Stomach smooth muscle (tissue), 2 donors: ENCODE results near the gene PLD1.

Source experiments
- H3K27ac ChIP-seq: one replicate; pipeline ENCODE4 v1.7.0; 2013; ENCODE audit warnings: mild to moderate bottlenecking, low read length, inconsistent platforms
- H3K27me3 ChIP-seq, 2 donors: one replicate each; pipeline ENCODE4 v1.7.0; 2013; ENCODE audit warnings: low read length in 2 of 2; ENCODE audit not compliant: insufficient read depth in 2 of 2, control insufficient read depth in 1 of 2
- H3K36me3 ChIP-seq, 2 donors: one replicate each; pipeline ENCODE4 v1.7.0; 2013; ENCODE audit warnings: low read length in 2 of 2; ENCODE audit not compliant: control insufficient read depth in 2 of 2, insufficient read depth in 2 of 2
- H3K4me1 ChIP-seq: one replicate; pipeline ENCODE4 v1.7.0; 2013; ENCODE audit warnings: low read length; ENCODE audit not compliant: control insufficient read depth, insufficient read depth
- H3K4me3 ChIP-seq, 2 donors: one replicate each; pipeline ENCODE4 v1.7.0; 2013; ENCODE audit warnings: low read length in 2 of 2
- H3K9ac ChIP-seq, 2 donors: one replicate each; pipeline ENCODE4 v1.7.0; 2013; ENCODE audit warnings: low read length in 2 of 2, mild to moderate bottlenecking in 1 of 2
- H3K9me3 ChIP-seq, 2 donors: one replicate each; pipeline ENCODE4 v1.7.0; 2013; ENCODE audit warnings: low read length in 2 of 2; ENCODE audit not compliant: control insufficient read depth in 2 of 2
- donor health status: healthy.
- donor health status: Pancreatic carcinoma.

Gene PLD1

DNA sequence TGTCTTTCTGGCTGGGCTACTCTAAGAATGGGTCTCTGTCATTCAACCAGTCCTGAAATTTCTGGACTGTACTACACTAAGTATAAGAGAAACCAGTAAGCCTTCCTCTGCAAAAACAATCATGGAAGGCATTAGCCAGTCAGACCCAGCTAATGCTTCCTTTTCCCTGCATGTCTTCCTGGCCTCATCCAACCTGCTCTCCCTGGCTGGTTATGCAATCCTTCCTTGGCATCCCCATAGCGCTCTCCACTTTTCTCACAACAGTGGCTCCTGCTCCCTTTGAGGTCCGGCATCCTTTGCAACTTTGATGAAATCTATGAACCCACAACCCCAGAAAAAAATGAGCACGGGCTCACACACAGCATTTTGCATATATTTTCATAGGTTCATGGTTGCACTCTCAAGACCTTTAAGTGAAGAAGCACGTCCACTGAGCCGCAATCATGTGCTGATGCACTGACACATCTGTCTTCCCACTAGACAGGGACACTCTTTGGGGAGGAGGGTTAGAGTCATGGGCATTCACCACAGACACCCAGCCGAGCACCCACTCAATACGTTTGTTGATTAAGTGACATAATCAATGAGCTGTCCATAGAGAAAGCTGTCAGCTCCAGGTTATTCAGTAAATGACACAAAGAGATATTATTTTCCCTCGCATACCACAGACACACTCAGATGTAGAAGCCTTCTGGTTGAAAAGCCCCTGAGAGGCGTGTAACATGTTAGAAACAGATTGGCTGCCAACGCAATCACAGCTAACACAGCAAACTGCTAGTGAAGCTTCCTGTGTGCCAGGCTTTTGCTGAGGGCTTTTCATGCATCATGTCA is 66.7 kb downstream of the PLD1 start:
- Histone ChIP-seq H3K9ac (no peak overlapping the region), H3K9me3 (no peaks in the 10 kb centered on the region), H3K36me3 (no peaks in the 10 kb centered on the region), H3K27me3 (no peaks in the 10 kb centered on the region), H3K4me3 (no peak overlapping the region), H3K4me1 (no peaks in the 10 kb centered on the region), H3K27ac (no peak overlapping the region)

GRCh38 chr3:171741377-171741776 is 68.9 kb downstream of the PLD1 start:
- no peaks in the 10 kb centered on the region for H3K36me3 ChIP-seq
- no peak overlapping the region for H3K27ac ChIP-seq
- H3K4me3 ChIP-seq, result no peak overlapping the region
- no peak overlapping the region for H3K9ac ChIP-seq
- H3K9me3 ChIP-seq, result no peaks in the 10 kb centered on the region
- H3K4me1 ChIP-seq, result no peaks in the 10 kb centered on the region
- no peaks in the 10 kb centered on the region for H3K27me3 ChIP-seq

- Histone ChIP-seq H3K4me1 (no peaks in the 10 kb centered on the region), H3K9me3 (no peaks in the 10 kb centered on the region), H3K27ac (no peak overlapping the region), H3K36me3 (no peaks in the 10 kb centered on the region), H3K27me3 (no peaks in the 10 kb centered on the region), H3K9ac (no peak overlapping the region), H3K4me3 (no peak overlapping the region)
Measured at GRCh38 chr3:171736556-171736955, 73.7 kb downstream of the PLD1 start.

DNA sequence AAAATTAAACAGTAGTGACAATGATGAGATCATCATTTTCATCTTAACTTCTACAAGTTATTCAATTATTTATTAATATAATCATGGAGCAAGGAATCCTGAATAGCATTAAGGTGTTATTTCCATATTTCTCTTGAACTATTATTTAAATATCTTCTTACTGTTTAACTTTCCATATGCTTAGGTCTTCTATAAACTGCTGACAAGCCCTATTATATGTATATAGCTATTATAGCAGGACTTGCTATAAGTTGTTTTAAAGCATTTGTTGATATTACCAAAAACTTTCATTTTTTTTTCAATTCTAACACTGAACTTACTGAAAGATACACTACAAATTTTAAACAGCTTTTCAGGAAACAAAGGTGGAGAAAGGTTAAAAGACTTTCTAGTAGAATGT is 76.7 kb downstream of the PLD1 start:
- Histone ChIP-seq H3K27ac (no peak overlapping the region), H3K4me1 (no peaks in the 10 kb centered on the region), H3K36me3 (no peaks in the 10 kb centered on the region), H3K9me3 (no peaks in the 10 kb centered on the region), H3K4me3 (no peak overlapping the region), H3K27me3 (no peaks in the 10 kb centered on the region), H3K9ac (no peak overlapping the region)

- no peaks in the 10 kb centered on the region for H3K9me3 ChIP-seq
- no peaks in the 10 kb centered on the region for H3K36me3 ChIP-seq
- no peak overlapping the region for H3K9ac ChIP-seq
- H3K27me3 ChIP-seq, result no peaks in the 10 kb centered on the region
- H3K4me1 ChIP-seq, result no peaks in the 10 kb centered on the region
- no peak overlapping the region for H3K27ac ChIP-seq
- H3K4me3 ChIP-seq, result no peak overlapping the region
Measured at GRCh38 chr3:171732756-171733155, 77.5 kb downstream of the PLD1 start.

GRCh38 chr3:171731691-171732090 is 78.6 kb downstream of the PLD1 start:
- Histone ChIP-seq H3K27me3 (no peaks in the 10 kb centered on the region), H3K4me3 (no peak overlapping the region), H3K36me3 (no peaks in the 10 kb centered on the region), H3K9me3 (no peaks in the 10 kb centered on the region), H3K27ac (no peak overlapping the region), H3K4me1 (no peaks in the 10 kb centered on the region), H3K9ac (no peak overlapping the region)

- H3K36me3 ChIP-seq, result no peaks in the 10 kb centered on the region
- H3K4me1 ChIP-seq, result no peaks in the 10 kb centered on the region
- H3K4me3 ChIP-seq, result no peak overlapping the region
- H3K27me3 ChIP-seq, result no peaks in the 10 kb centered on the region
- H3K9ac ChIP-seq, result no peak overlapping the region
- no peak overlapping the region for H3K27ac ChIP-seq
- H3K9me3 ChIP-seq, result no peaks in the 10 kb centered on the region
Measured at GRCh38 chr3:171729452-171730334, 80.6 kb downstream of the PLD1 start.

GRCh38 chr3:171727288-171727687 is 83.0 kb downstream of the PLD1 start:
- Histone ChIP-seq H3K36me3 (no peaks in the 10 kb centered on the region), H3K9me3 (no peaks in the 10 kb centered on the region), H3K4me1 (no peaks in the 10 kb centered on the region), H3K27me3 (no peaks in the 10 kb centered on the region), H3K4me3 (no peak overlapping the region), H3K27ac (no peak overlapping the region), H3K9ac (no peak overlapping the region)

DNA sequence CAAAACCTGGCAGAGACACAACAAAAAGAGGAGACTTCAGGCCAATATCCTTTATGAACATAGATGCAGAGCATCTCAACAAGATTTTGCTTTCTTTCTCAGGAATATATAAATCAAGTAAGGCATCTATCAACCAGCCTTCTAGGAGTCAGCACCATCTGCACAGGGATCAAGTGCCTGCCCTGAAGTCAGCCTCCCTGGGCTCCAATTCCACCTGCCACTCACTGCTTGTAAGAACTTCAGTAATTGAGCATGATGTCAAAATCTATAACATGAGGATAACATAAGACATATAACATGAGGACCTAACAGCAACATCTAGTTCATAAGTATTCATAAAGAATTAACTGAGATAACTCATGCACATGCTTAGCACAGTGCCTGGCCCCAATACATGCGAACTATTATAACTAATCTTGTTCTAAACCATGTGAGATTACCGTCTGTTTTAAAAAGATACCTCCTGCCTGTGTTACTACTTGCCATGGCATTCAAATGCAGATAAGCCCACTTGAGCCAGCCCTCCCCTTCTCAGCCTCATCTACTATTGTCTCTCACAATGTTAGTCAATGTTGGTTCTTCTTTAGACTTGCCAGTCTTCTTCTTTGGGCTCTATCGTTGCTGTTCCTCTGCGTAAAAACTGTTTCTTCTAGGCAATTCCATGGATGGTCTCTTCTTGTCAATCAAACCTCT is 91.6 kb downstream of the PLD1 start:
- no peaks in the 10 kb centered on the region for H3K36me3 ChIP-seq
- H3K27ac ChIP-seq, result no peak overlapping the region
- H3K9ac ChIP-seq, result no peak overlapping the region
- no peaks in the 10 kb centered on the region for H3K4me1 ChIP-seq
- H3K4me3 ChIP-seq, result no peak overlapping the region
- H3K27me3 ChIP-seq, result no peaks in the 10 kb centered on the region
- no peaks in the 10 kb centered on the region for H3K9me3 ChIP-seq

DNA sequence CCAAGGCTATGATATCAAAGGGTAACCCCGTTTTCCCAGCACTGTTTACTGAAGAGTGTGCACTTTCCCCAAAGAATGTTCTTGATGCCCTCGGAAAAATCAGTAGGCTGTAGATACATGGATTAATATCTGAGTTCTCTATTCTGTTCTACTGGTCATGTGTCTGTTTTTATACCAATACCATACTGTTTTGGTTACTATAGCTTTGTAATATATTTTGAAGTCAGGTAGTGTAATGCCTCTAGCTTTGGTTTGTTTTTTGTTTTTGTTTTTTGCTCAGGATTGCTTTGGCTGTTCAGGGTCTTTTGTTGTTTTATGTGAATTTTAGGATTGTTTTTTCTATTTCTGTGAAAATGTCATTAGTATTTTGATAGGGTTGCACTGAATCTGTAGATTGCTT is 95.1 kb downstream of the PLD1 start:
- no peak overlapping the region for H3K9ac ChIP-seq
- H3K27me3 ChIP-seq, result no peaks in the 10 kb centered on the region
- H3K36me3 ChIP-seq, result peaks cover 0 to 2% of the 10 kb centered on the region in 2 donors
- no peak overlapping the region for H3K27ac ChIP-seq
- H3K9me3 ChIP-seq, result no peaks in the 10 kb centered on the region
- H3K4me1 ChIP-seq, result no peaks in the 10 kb centered on the region
- H3K4me3 ChIP-seq, result no peak overlapping the region
